Fibroblast of villous mesenchyme (primary cell): ENCODE measurements around the gene NANOS3. TPM values are rescaled to one million over a fixed set of nuclear protein-coding genes. Genes with fewer than 3 reads are reported as not detected.

Source experiments
- DNase-seq: peaks from one replicate; pipeline ENCODE4 v3.0.0-alpha.2; 2010; ENCODE audit warnings: low read depth
- H3K4me3 ChIP-seq: 2 replicates; pipeline ENCODE4 v1.5.1; 2011; ENCODE audit warnings: low read depth, mild to moderate bottlenecking, low read length
- CTCF ChIP-seq: IDR thresholded peaks from 2 replicates; pipeline ENCODE4 v1.5.1; 2012; ENCODE audit warnings: low read depth, mild to moderate bottlenecking, low read length; ENCODE audit not compliant: insufficient read depth
- total RNA-seq: library from RNA; depleted of rRNA; stranded (reverse); fragments of >200 nt; gene quantifications from 2 replicates; pipeline ENCODE4 v1.2.3, GENCODE V29; 2012

NANOS3 gene
- total RNA-seq, 1 donor, result not detected

- peak; percentile 22 for TF ChIP-seq CTCF
- DNase-seq, result no peak
- no peak overlapping the region for H3K4me3 ChIP-seq
Measured at GRCh38 chr19:13883516-13884064, 6.7 kb downstream of the NANOS3 start.

- TF ChIP-seq CTCF, result no peak
- no peak for DNase-seq
- no peak overlapping the region for H3K4me3 ChIP-seq
Measured at GRCh38 chr19:13884726-13885591, 8.0 kb downstream of the NANOS3 start.

- DNase-seq, result no peak
- H3K4me3 ChIP-seq, result no peak overlapping the region
- TF ChIP-seq CTCF, result no peak
Measured at GRCh38 chr19:13885826-13886365, 9.0 kb downstream of the NANOS3 start.

- H3K4me3 ChIP-seq, result no peak overlapping the region
- no peak for DNase-seq
- TF ChIP-seq CTCF, result no peak
Measured at GRCh38 chr19:13887018-13887436, 10.1 kb downstream of the NANOS3 start.

GRCh38 chr19:13887517-13887916 is 10.6 kb downstream of the NANOS3 start:
- TF ChIP-seq CTCF, result no peak
- no peak overlapping the region for H3K4me3 ChIP-seq
- DNase-seq, result peak; percentile 72

GRCh38 chr19:13888281-13888680 is 11.3 kb downstream of the NANOS3 start:
- H3K4me3 ChIP-seq, result no peak overlapping the region
- TF ChIP-seq CTCF, result no peak
- no peak for DNase-seq
